Measurements from ENCODE around the gene HIBCH. TPM values are rescaled to one million over a fixed set of nuclear protein-coding genes. Genes with fewer than 3 reads are reported as not detected.

HIBCH gene
- total and polyA plus RNA-seq, 9 of the 15 experiments (the other 6 are each of a cell fraction or from before 2014, with no cell fraction given), result 17.0 to 65.4 (median 28.3) TPM

GRCh38 chr2:190352668-190353536, 33.3 kb upstream of the HIBCH start (continued):
- TF ChIP-seq NR2C1 (IDR thresholded peaks at IDR 0.05), result no peak
- peak; percentile 68 for TF ChIP-seq NR2C1 (tag; IDR thresholded peaks at IDR 0.05)
- no peak for TF ChIP-seq ATF1 (CRISPR knock-in tag; IDR thresholded peaks at IDR 0.05)
- peak; percentile 55; the same call in 1 of the 2 replicates for TF ChIP-seq ATF1 (tag; IDR thresholded peaks at IDR 0.05)
- TF ChIP-seq PTBP1 (IDR thresholded peaks at IDR 0.05; ENCODE audit: low read depth, low read length), result no peak
- TF ChIP-seq SMARCE1 (IDR thresholded peaks at IDR 0.05), result 0 out of 2 replicates have a peak, but pooled peaks have one; percentile 64
- no peak for TF ChIP-seq CEBPG (CRISPR knock-in tag; IDR thresholded peaks at IDR 0.05)
- TF ChIP-seq CEBPG (tag; conservative IDR thresholded peaks at IDR 0.05 in 1 of 2, IDR thresholded peaks at IDR 0.05 in 1 of 2), result peak; percentile 31 to 73; a peak in 2 of 4 replicates
- 0 out of 4 replicates have a peak, but pooled peaks of 1 of the 2 experiments have one; percentile 44 for TF ChIP-seq ZMIZ1 (IDR thresholded peaks at IDR 0.05; ENCODE audit: low read depth in 2 of 2, low read length in 2 of 2)
- peak; percentile 39 for TF ChIP-seq TEAD4 (IDR thresholded peaks at IDR 0.05; ENCODE audit: low read length)
- no peak for TF ChIP-seq TEAD4 (CRISPR knock-in tag; IDR thresholded peaks at IDR 0.05; ENCODE audit: borderline replicate concordance)
- TF ChIP-seq GABPA (tag; conservative IDR thresholded peaks at IDR 0.05; ENCODE audit: low read depth), result peak; percentile 22; the same call in 1 of the 2 replicates
- TF ChIP-seq KLF16 (IDR thresholded peaks at IDR 0.05), result 0 out of 2 replicates have a peak, but pooled peaks have one; percentile 21
- TF ChIP-seq LEF1 (IDR thresholded peaks at IDR 0.05), result peak; percentile 82
- no peak for TF ChIP-seq TFE3 (CRISPR knock-in tag; IDR thresholded peaks at IDR 0.05)
- no peak for TF ChIP-seq NR2C2 (CRISPR knock-in tag; IDR thresholded peaks at IDR 0.05)
- peak; percentile 84 for TF ChIP-seq NR2C2 (tag; IDR thresholded peaks at IDR 0.05)
- 0 out of 2 replicates have a peak, but pooled peaks have one; percentile 9 for TF ChIP-seq EHMT2 (IDR thresholded peaks at IDR 0.05)
- no peak; the same call in 1 of the 2 replicates for TF ChIP-seq FOXM1 (IDR thresholded peaks at IDR 0.05; ENCODE audit: low read depth)
- no peak for TF ChIP-seq FOXM1 (CRISPR knock-in tag; IDR thresholded peaks at IDR 0.05; ENCODE audit: low read depth)
- TF ChIP-seq ZNF740 (CRISPR knock-in tag; IDR thresholded peaks at IDR 0.05), result no peak
- no peak for TF ChIP-seq ZNF740 (tag; IDR thresholded peaks at IDR 0.05)
- peak in 1 of 2 experiments; percentile 81; a peak in 2 of 4 replicates for TF ChIP-seq TBL1XR1 (IDR thresholded peaks at IDR 0.05; ENCODE audit: low read length in 2 of 2)
- no peak for TF ChIP-seq ZNF79 (CRISPR knock-in tag; IDR thresholded peaks at IDR 0.05; ENCODE audit: low read depth)

Data from K562 (cell line).